Panc1 (cell line): Measurements from ENCODE around the gene PAPPA.

Source experiments
- TF ChIP-seq, protein P1 (sequence below): fragments of 450-650 bp; IDR thresholded peaks from 2 replicates; pipeline ENCODE4 v1.5.1; 2017; ENCODE audit warnings: mild to moderate bottlenecking
- TF ChIP-seq, protein P2 (sequence below), 2 experiments: IDR thresholded peaks; 2 replicates each; pipeline ENCODE4 v1.6.1; 2011 to 2012; ENCODE audit warnings: low read depth in 2 of 2, control low read depth in 1 of 2, low read length in 1 of 2, mild to moderate bottlenecking in 1 of 2, moderate library complexity in 1 of 2; ENCODE audit not compliant: insufficient read depth in 1 of 2

- TF ChIP-seq, protein P1, sequence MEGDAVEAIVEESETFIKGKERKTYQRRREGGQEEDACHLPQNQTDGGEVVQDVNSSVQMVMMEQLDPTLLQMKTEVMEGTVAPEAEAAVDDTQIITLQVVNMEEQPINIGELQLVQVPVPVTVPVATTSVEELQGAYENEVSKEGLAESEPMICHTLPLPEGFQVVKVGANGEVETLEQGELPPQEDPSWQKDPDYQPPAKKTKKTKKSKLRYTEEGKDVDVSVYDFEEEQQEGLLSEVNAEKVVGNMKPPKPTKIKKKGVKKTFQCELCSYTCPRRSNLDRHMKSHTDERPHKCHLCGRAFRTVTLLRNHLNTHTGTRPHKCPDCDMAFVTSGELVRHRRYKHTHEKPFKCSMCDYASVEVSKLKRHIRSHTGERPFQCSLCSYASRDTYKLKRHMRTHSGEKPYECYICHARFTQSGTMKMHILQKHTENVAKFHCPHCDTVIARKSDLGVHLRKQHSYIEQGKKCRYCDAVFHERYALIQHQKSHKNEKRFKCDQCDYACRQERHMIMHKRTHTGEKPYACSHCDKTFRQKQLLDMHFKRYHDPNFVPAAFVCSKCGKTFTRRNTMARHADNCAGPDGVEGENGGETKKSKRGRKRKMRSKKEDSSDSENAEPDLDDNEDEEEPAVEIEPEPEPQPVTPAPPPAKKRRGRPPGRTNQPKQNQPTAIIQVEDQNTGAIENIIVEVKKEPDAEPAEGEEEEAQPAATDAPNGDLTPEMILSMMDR, result no peak
- TF ChIP-seq, protein P2, sequence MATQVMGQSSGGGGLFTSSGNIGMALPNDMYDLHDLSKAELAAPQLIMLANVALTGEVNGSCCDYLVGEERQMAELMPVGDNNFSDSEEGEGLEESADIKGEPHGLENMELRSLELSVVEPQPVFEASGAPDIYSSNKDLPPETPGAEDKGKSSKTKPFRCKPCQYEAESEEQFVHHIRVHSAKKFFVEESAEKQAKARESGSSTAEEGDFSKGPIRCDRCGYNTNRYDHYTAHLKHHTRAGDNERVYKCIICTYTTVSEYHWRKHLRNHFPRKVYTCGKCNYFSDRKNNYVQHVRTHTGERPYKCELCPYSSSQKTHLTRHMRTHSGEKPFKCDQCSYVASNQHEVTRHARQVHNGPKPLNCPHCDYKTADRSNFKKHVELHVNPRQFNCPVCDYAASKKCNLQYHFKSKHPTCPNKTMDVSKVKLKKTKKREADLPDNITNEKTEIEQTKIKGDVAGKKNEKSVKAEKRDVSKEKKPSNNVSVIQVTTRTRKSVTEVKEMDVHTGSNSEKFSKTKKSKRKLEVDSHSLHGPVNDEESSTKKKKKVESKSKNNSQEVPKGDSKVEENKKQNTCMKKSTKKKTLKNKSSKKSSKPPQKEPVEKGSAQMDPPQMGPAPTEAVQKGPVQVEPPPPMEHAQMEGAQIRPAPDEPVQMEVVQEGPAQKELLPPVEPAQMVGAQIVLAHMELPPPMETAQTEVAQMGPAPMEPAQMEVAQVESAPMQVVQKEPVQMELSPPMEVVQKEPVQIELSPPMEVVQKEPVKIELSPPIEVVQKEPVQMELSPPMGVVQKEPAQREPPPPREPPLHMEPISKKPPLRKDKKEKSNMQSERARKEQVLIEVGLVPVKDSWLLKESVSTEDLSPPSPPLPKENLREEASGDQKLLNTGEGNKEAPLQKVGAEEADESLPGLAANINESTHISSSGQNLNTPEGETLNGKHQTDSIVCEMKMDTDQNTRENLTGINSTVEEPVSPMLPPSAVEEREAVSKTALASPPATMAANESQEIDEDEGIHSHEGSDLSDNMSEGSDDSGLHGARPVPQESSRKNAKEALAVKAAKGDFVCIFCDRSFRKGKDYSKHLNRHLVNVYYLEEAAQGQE (IDR thresholded peaks at IDR 0.05; ENCODE audit: insufficient read depth in 1 of 2, low read depth in 2 of 2, low read length in 1 of 2), result no peak
These were observed 177.7 kb downstream of the PAPPA start for GRCh38 chr9:116331241-116331640.
